ENCODE results near the gene DOCK7.

The DOCK7 gene

GRCh38 chr1:62544570-62544969 is 143.6 kb downstream of the DOCK7 start:
- no peak overlapping the region for H3K4me3 ChIP-seq (ENCODE audit: low read depth, low read length)
- in situ Hi-C loops (cut with HindIII; ENCODE audit: low sequenced_read_pairs), result no loop called here
- DNase-seq (ENCODE audit: low read depth), result no peak
- TF ChIP-seq CTCF (IDR thresholded peaks at IDR 0.05; ENCODE audit: low read depth, low read length, missing control alignments), result no peak

GRCh38 chr1:62541048-62541447 is 147.1 kb downstream of the DOCK7 start:
- H3K4me3 ChIP-seq (ENCODE audit: low read depth, low read length), result no peak overlapping the region
- in situ Hi-C loops (cut with HindIII; ENCODE audit: low sequenced_read_pairs), result no loop called here
- DNase-seq (ENCODE audit: low read depth), result no peak
- TF ChIP-seq CTCF (IDR thresholded peaks at IDR 0.05; ENCODE audit: low read depth, low read length, missing control alignments), result no peak

GRCh38 chr1:62539028-62539447 is 149.1 kb downstream of the DOCK7 start:
- DNase-seq (ENCODE audit: low read depth), result no peak
- in situ Hi-C loops (cut with HindIII; ENCODE audit: low sequenced_read_pairs), result no loop called here

GRCh38 chr1:62536865-62537264 is 151.3 kb downstream of the DOCK7 start:
- no peak for TF ChIP-seq CTCF (IDR thresholded peaks at IDR 0.05; ENCODE audit: low read depth, low read length, missing control alignments)
- no peak for DNase-seq (ENCODE audit: low read depth)
- in situ Hi-C loops (cut with HindIII; ENCODE audit: low sequenced_read_pairs), result no loop called here
- H3K4me3 ChIP-seq (ENCODE audit: low read depth, low read length), result no peak overlapping the region

More at GRCh38 chr1:62539028-62539447, 149.1 kb downstream of the DOCK7 start:
- no peak for TF ChIP-seq CTCF (IDR thresholded peaks at IDR 0.05; ENCODE audit: low read depth, low read length, missing control alignments)
- no peak overlapping the region for H3K4me3 ChIP-seq (ENCODE audit: low read depth, low read length)

GRCh38 chr1:62530516-62531154 is 157.6 kb downstream of the DOCK7 start:
- TF ChIP-seq CTCF (IDR thresholded peaks at IDR 0.05; ENCODE audit: low read depth, low read length, missing control alignments), result peak; percentile 83
- H3K4me3 ChIP-seq (ENCODE audit: low read depth, low read length), result no peak overlapping the region
- DNase-seq (ENCODE audit: low read depth), result peak; percentile 11
- in situ Hi-C loops (cut with HindIII; ENCODE audit: low sequenced_read_pairs), result no loop called here

GRCh38 chr1:62529227-62529626 is 159.0 kb downstream of the DOCK7 start:
- no peak for TF ChIP-seq CTCF (IDR thresholded peaks at IDR 0.05; ENCODE audit: low read depth, low read length, missing control alignments)
- no peak overlapping the region for H3K4me3 ChIP-seq (ENCODE audit: low read depth, low read length)
- no peak for DNase-seq (ENCODE audit: low read depth)
- in situ Hi-C loops (cut with HindIII; ENCODE audit: low sequenced_read_pairs), result no loop called here
